ENCODE data around the gene CHPF.

The CHPF gene, protein sequence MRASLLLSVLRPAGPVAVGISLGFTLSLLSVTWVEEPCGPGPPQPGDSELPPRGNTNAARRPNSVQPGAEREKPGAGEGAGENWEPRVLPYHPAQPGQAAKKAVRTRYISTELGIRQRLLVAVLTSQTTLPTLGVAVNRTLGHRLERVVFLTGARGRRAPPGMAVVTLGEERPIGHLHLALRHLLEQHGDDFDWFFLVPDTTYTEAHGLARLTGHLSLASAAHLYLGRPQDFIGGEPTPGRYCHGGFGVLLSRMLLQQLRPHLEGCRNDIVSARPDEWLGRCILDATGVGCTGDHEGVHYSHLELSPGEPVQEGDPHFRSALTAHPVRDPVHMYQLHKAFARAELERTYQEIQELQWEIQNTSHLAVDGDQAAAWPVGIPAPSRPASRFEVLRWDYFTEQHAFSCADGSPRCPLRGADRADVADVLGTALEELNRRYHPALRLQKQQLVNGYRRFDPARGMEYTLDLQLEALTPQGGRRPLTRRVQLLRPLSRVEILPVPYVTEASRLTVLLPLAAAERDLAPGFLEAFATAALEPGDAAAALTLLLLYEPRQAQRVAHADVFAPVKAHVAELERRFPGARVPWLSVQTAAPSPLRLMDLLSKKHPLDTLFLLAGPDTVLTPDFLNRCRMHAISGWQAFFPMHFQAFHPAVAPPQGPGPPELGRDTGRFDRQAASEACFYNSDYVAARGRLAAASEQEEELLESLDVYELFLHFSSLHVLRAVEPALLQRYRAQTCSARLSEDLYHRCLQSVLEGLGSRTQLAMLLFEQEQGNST

DNA sequence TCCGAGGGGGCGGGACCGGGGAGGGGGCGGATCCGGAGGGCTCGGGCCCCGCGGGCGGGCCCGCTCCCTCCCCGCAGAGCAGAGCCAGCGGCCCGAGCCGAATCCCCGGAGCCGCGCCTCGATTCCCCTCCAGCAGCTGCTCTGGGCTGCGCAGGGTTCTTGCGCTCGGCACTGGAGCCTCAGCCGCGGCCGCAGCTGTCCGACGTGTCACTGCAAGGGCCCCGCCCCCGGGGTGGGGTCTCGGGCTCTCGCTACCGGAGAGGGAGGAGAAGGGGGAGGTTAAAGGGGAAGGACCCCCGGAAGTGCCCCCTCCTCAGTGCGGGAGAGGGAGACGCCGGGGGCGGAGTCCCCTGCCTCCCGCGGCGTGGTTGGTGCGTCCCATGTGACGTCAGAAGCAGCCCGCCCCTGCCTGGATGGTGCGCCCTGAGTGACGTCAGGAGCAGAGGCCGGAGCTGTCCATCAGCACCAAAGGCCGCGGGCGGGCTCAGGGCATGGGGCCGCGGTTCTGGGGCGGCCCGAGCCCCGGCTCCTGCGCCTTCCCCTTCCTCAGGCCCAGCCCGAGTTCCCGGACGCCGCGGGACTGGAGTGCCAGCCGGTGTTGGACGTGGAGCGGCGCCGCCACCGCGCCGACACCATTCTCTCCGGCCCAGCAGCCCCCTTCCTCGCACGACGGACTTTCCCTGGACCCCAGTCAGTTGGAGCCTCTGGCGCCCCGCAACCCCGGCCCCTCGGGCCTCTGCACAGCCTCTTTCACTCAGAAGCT, at the start of gene CHPF, which contains the start of gene TMEM198:
TSS of gene CHPF (minus strand) at position 214 of the 763 bp plus-strand sequence. CDS start 271 bp downstream, outside the sequence.
TSS of gene TMEM198 (plus strand) at position 433 of the 763 bp plus-strand sequence. CDS start 700 bp downstream, outside the sequence.
- peak; percentile 84 to 93 for DNase-seq (ENCODE audit: low read depth in 1 of 2, low spot score in 1 of 2)

DNA sequence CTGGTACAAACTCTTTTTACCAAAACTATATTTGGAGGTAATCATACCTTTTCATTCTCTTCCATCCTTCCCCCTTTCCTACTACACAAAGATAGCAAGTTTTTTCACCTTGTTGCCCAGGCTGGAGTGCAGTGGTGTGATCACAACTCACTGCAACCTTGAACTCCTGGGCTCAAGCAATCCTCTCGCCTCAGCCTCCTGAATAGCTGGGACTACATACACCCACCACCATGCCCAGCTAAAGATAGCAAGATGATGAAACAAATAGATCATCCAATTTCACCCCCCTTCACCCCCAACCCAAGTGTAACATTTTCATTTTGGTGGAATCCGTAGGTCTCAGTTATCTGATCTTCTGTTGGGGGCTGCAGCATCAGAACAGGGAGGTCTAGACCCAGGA, 49.5 kb upstream of the CHPF start:
- DNase-seq (ENCODE audit: low read depth in 1 of 2, low spot score in 1 of 2) = no peak

DNA sequence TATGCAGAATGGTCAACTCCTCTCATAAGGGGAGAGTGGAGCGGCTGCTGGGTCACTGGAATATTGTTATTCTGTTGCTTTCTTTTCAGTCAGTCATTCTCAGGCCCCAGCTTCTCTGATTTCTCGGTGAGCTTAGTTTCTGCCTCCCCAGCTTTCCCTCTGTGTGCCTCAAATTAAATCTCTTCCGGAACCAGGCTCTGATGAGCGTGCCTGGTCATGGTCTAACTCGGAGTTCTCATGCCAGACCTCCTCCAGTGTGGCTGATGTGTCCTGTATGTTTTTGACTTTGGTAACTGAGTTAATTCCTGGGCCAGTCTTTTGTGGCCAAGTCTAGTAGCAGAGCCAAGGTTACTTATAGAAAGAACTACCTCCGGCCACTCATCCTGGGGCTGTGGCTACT, 49.1 kb upstream of the CHPF start:
- no peak for DNase-seq (ENCODE audit: low read depth in 1 of 2, low spot score in 1 of 2)

DNA sequence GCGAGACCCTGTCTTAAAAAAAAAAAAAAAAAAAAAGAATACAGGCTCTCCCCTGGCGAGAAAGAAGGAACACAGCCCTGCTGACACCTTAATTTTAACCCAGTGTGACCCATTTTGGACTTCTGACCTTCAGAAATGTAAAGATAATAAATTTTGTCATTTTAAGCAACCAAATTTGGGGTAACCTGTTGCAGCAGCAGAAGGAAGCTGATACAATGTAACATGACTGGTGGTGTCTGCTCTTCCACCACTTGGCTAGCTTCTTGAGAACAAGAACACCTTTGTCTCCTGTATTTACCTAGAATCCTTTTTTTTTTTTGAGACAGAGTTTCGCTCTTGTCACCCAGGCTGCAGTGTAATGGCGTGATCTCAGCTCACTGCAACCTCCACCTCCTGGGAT, 47.5 kb upstream of the CHPF start:
- DNase-seq (ENCODE audit: low read depth in 1 of 2, low spot score in 1 of 2) = no peak

DNA sequence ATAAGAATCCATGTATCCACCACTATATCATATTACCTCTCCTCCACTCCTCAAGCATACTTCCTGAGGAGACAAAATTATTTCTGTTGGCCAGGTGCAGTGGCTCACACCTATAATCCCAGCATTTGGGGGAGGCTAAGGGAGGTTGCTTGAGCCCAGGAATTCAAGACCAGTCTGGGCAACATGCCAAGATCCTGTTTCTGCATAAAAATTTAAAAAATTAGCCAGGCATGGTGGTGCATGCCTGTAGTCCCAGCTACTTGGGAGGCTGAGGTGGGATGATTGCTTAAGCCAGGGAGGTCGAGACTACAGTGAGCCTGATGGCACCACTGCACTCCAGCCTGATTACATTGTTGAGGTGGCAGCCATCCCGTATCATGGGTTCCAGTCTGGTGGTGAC, 37.7 kb upstream of the CHPF start:
- no peak for DNase-seq (ENCODE audit: low read depth in 1 of 2, low spot score in 1 of 2)

DNA sequence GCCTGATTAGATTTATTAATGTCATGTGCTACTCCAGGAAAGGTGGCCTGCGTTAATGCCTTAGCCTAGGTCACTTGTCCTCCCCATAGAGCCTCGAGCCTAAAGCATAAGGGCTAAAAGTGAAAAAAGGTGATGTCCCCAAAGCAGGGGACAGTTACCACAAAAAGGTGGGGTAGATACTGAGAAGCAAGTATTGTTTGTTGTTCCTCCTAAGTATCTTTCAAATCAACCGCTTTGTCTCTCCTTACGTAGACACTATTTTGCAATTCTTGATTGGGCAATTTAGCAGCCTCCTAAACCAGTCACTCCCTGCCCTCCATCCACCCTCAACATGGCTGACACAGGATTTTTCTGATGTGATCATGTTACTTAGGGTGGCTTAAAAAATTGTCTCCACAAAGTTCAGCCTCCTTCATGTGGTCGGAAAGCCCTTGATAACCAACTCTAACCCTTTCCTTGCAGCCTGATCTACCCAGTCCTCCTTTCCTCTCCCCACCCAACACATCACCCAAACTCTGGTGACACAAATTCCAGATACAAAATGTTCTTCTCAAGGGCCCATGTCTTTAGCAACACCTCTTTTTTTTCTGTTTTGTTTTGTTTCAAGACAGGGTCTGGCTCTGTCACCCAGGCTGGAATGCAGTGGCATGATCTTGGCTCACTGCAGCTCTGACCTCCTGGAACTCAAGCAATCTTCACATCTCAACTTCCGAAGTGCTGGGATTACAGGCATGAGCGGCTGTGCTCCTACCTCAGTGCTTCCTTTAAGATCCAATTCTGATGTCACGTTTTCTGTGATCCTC, 35.4 kb upstream of the CHPF start:
- DNase-seq (ENCODE audit: low read depth in 1 of 2, low spot score in 1 of 2) = no peak

DNA sequence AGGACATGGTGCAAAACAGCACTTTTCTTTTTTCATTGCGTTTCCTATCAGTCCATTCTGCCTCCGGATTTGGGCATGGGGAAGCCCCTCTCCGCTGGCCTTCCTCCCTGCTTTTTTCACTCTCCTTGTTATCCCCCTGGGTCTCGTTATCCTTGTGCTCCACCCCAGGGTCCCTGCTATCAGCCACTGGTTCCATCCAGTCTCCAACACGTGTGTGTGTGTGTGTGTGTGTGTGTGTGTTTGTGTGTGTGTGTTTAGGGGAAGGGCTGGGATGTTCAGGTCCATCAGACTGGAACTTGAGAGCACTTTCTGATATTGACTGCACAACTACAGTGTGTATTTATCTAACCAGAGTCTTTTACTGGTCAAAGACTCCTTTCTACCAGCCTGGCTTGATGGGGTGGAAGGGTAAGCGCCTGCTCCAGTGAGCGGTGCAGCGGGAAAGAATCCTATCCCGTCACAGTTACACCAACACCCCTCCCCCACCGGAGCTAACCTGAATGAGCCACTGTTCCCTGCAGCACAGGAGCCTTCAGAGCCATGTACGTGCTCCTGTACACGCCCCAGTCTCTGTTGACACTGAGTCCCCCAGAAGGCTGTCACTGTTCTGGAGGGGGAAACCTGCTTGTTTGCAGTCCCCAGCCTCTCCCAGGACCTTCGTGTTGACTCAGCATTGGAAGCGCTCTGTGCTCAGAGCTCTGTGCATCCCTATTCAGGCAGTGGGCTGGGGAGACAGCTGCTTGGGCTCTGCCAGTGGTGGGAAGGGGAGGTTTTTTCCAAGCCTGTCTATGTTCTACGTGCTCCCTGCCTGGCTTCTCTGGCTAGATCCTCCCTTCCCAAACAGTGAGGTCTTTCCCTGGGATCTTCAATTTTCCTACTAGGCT, 33.1 kb upstream of the CHPF start:
- no peak for DNase-seq (ENCODE audit: low read depth in 1 of 2, low spot score in 1 of 2)

DNA sequence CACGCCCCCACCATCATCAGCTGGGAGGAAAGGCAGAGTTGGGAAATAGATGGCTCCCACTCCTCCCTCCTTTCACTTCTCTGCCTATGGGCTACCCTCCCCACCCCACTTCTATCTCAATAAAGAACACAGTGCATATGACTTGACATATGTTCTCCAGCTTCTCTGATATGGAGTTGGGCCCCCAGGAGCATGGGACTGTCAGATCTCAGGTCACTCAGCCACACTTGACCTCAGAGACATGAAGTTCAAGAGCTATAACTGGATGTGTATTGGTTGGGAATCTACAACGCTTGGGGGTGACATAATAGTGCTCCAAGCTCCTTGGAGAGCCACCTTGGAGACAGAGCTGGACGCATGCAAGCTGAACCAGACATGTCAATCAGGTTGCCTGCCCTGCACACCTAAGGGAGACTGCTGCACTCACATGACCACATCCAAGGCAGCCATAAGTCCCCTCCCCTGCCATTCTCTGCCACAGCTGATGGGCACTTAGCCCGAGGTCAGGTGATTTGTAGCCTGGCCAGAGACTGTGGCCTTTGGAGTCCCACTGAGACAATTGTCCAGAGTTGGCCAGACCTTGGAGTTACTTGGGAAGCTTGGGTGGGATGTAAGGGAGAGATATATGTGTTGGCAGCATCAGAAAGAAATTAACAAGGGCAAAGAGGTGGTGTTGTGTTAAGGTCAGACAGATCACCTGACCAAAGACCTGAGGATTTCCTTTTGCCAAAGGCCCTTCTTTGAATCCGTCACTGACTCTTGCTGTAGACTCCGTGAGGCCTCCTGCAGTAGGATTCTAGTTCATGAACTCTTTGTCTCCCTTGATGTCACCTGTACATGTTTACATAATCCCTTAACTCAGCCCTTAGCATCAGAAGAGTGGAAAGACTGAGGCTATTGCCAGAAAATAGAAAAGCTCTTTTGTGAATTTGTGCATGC, 32.2 kb upstream of the CHPF start:
- DNase-seq (ENCODE audit: low read depth in 1 of 2, low spot score in 1 of 2) = no peak

DNA sequence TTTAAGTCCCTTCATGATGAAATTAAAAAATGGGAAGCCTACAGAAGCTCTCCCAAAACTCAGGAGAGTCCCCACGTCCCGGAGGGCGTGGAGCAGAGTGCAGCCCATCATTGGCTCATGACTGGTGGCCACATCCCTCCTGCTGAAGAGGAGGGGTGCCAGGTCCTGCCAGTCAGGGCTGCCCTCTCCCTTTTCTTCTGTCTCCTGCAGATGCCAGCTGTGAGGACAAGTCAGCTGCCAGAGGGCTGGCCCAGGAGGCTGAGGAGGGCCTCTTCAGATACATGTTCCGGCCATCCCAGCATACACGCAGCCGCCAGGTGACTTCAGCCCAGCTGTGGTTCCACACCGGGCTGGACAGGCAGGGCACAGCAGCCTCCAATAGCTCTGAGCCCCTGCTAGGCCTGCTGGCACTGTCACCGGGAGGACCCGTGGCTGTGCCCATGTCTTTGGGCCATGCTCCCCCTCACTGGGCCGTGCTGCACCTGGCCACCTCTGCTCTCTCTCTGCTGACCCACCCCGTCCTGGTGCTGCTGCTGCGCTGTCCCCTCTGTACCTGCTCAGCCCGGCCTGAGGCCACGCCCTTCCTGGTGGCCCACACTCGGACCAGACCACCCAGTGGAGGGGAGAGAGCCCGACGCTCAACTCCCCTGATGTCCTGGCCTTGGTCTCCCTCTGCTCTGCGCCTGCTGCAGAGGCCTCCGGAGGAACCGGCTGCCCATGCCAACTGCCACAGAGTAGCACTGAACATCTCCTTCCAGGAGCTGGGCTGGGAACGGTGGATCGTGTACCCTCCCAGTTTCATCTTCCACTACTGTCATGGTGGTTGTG, 31.1 kb upstream of the CHPF start:
- no peak for DNase-seq (ENCODE audit: low read depth in 1 of 2, low spot score in 1 of 2)

DNA sequence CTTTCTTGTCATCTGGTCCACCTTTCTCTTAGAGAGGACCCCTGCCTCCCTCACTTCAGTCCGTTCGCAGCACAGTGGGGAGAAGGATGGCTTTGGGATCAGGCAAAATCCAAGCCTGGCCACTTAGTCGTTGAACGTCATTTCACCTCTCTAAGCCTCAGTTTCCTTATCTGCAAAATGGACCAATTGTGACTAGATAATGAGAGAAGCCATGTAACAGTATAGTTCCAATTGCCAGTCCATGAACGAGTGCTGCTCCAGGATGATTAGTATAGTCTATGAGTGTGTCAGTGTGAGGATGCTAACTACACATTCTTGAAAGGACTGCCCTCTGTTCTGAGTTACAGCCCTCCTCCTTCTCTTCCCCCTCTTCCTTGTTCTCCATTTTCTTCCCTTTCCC, 29.6 kb upstream of the CHPF start:
- DNase-seq (ENCODE audit: low read depth in 1 of 2, low spot score in 1 of 2) = no peak

DNA sequence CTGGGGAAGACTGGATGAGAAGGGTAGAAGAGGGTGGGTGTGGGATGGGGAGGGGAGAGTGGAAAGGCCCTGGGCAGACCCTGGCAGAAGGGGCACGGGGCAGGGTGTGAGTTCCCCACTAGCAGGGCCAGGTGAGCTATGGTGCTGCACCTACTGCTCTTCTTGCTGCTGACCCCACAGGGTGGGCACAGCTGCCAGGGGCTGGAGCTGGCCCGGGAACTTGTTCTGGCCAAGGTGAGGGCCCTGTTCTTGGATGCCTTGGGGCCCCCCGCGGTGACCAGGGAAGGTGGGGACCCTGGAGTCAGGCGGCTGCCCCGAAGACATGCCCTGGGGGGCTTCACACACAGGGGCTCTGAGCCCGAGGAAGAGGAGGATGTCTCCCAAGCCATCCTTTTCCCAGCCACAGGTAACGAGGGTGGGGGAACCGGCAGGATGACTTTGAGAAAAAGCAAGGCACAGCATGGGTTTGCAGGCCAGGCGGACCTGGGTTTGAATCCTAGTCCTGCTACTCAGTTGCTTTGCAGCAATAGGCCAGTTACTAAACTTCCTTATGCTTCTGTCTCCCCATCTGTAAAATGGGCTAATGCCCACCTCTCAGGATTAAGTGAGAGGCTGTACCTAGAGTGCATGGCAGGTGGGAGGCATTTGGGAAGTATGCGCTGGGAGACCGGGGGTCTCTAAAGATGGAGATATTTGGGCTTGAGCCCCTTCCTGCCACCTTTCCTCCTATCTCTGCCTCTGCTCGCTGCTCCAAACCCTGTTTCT, 28.8 kb upstream of the CHPF start, which contains the start of gene INHA:
TSS of gene INHA (plus strand) at position 74 of the 765 bp plus-strand sequence. CDS start at position 139, 65 bp downstream.
- no peak for DNase-seq (ENCODE audit: low read depth in 1 of 2, low spot score in 1 of 2)

DNA sequence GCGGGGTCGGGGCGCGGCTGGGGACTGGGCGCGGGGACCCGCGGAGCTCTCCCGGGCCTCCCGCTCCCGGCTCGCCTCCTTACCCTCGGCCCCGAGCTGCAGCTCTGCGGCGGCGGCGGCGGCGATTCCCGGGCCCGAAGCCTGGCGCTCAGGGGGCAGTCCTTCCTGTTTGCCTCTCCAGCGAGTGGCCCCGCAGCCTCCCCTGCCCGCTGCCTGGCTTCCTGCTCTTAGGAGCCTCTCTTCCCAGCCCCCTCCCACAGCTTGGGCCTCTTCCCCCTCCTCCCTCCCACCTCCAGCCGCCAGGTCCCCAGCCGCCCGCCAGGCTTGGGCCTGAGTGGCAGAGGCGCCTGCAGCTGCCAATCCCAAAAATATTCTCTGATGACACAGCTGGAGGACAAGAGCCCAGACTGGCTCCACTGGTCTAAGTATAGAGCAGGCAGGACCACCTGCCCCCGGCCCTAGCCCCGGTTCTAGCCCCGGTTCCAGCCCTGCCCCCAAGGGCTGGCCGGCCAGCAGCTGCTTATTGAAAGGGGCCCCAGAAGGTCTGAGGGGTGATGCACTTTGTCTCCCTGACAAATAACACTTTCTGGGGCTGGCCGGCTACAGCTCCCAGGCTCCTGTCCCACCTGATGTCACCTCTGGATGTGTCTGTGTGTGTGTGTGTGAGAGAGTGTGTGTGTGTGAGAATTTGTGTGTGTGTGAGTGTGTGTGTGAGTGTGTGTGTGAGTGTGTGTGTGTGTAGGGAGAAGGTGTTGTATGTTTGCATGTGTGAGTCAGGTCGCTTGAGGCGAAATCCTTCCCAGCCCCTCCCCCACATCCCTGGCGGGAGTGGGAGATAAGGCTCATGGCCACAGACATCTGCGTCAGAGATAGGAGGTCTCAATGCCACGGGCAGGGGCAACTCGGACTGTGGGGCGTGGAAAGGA, 28.0 kb upstream of the CHPF start, which contains the start of gene OBSL1:
TSS of gene OBSL1 (minus strand) at position 229 of the 926 bp plus-strand sequence. CDS start 307 bp downstream, outside the sequence.
- no peak for DNase-seq (ENCODE audit: low read depth in 1 of 2, low spot score in 1 of 2)

DNA sequence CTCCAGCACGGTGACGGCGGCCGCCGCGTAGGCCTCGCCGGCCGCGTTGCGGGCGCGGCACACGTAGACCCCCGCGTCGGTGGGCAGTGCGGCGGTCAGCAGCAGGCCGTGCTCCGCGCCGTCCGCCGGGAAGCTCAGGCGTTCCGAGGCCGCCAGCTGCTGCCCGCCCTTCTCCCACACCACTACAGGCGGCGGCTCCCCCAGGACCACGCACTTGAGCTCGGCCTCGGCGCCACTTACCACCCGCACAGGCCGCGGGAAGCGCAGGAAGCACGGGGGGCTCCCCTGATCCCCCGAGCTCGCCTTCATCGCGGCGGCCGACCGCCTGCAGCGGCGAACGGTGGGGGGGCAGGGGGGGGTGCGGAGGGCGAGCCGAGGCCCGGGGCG, 27.3 kb upstream of the CHPF start:
- no peak for DNase-seq (ENCODE audit: low read depth in 1 of 2, low spot score in 1 of 2)

DNA sequence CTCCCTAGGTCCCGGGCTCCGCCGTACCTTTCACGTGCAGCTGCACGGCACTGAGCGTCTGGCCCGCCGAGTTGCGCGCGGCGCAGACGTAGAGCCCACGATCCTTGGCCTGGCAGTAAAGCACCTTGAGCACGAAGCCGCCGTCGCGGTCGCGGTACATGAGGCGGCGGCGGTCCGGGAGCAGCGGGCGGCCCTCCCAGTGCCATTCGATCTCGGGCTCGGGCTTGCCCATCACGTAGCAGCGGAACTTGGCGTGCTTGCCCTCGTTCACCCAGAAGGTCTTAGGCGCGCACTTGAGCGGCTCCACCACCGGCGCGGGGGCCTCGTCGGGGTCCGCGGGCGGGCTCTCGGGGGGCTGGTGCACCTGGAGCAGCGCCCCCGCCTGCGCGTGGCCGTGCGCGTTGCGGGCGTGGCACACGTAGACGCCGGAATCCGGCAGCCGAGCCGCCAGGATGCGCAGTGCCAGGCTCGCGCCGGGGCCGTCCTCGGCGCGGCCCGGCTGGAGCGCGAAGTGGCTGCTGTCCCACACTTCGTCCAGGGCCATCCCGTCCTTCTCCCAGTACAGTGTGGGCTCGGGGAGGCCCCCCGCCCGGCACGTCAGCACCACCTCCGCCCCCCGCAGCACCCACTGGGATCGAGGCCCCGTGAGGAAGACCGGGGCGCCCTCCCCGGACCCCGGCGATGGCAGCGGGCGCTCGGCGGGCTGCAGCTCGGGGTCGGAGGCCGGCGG, 26.8 kb upstream of the CHPF start:
- DNase-seq (ENCODE audit: low read depth in 1 of 2, low spot score in 1 of 2) = no peak

DNA sequence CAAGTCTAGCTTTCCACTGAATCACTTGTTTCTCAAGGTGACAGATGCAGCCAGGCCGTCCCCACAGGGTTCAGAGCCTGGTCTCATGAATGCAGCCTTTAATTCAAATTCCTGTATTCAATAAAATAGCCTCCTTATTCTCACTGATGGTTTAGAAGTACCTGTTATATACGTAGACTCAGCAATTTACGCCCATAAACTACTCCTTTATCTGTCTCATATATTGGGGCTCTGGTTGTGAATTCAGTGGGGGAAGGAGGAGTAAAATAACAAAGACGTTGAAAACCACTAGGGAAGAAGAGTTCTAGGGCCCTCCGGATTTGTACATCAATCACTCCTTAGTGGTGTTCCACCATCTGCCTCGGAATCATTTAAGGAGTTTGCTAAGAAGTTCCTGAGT, 26.0 kb upstream of the CHPF start:
- DNase-seq (ENCODE audit: low read depth in 1 of 2, low spot score in 1 of 2) = no peak
